ENCODE measurements around the gene SREBF1. TPM values are rescaled to one million over a fixed set of nuclear protein-coding genes. Genes with fewer than 3 reads are reported as not detected.

The SREBF1 gene
- 100 and 135 TPM in 2 replicates for total RNA-seq

DNA sequence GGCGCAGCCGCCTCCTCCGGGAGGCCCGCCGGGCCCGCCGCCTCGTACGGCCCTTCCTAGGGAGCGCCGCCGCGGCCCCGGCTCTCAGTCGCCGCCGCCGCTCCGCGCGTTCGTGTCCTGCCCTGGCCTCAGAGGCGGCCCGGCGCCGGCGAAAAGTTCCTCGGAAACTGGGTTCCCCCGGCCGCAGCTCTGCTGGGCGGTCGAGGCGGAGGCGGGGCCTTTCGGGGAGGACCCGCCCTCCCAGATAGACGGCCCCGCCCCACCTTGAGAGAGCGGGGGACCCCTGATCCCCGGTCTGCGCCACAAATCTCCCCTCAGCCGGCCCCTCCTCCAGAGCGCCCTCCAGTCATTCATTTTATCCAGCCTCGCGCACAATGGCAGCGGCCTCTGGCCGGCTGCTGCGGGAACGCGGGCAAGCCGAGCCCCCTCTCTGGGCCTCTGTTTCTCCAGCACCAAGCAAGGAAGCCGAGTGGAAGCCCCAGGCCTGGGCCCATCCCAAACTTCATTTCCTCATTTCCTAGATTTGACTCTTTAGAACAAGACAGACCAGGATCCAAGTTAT is at the start of gene SREBF1:
Gene SREBF1 (minus strand): TSS at position 169 of the 562 bp plus-strand sequence. CDS start 169 bp downstream, outside the sequence.

Other genes starting within 250 kb of the SREBF1 start
- 85.1 and 189 TPM in 2 replicates for gene PEMT, start 245.3 kb downstream of the SREBF1 start, total RNA-seq
- gene RAI1, start 155.5 kb downstream of the SREBF1 start, total RNA-seq, result 27.4 and 52.0 TPM in 2 replicates
- 23.8 and 41.8 TPM in 2 replicates for gene TOM1L2, start 135.4 kb upstream of the SREBF1 start, total RNA-seq
- 0.33 and 1.9 TPM in 2 replicates for gene DRC3, start 135.9 kb upstream of the SREBF1 start, total RNA-seq
- gene ATPAF2, start 202.2 kb upstream of the SREBF1 start, total RNA-seq, result 12.5 and 22.3 TPM in 2 replicates
- 4.6 and 6.6 TPM in 2 replicates for gene GID4, start 202.4 kb upstream of the SREBF1 start, total RNA-seq

Data from mesangial cell (primary cell).